Stomach (tissue), 4 donors: ENCODE data around the gene PHRF1.

Experiments
- CTCF ChIP-seq, 7 experiments: fragments of 450-650 bp in 4 of 7; fragments of 200-600 bp in 3 of 7; sonication (generic) in 3 of 7; IDR thresholded peaks; one replicate each; pipeline ENCODE4 v1.5.1; 2016 to 2019; ENCODE audit warnings: antibody characterized with exemption in 7 of 7, control low read depth in 2 of 7, mild to moderate bottlenecking in 1 of 7
- EP300 ChIP-seq: sonication (generic); formaldehyde crosslinking; IDR thresholded peaks from one replicate; pipeline ENCODE4 v1.6.1; 2017; ENCODE audit warnings: antibody characterized with exemption
- POLR2A ChIP-seq, 4 donors: fragments of 450-650 bp; IDR thresholded peaks; one replicate each; pipeline ENCODE4 v1.6.1; 2016; ENCODE audit warnings: antibody characterized with exemption in 4 of 4, control low read depth in 2 of 4, mild to moderate bottlenecking in 1 of 4, moderate library complexity in 1 of 4

DNA sequence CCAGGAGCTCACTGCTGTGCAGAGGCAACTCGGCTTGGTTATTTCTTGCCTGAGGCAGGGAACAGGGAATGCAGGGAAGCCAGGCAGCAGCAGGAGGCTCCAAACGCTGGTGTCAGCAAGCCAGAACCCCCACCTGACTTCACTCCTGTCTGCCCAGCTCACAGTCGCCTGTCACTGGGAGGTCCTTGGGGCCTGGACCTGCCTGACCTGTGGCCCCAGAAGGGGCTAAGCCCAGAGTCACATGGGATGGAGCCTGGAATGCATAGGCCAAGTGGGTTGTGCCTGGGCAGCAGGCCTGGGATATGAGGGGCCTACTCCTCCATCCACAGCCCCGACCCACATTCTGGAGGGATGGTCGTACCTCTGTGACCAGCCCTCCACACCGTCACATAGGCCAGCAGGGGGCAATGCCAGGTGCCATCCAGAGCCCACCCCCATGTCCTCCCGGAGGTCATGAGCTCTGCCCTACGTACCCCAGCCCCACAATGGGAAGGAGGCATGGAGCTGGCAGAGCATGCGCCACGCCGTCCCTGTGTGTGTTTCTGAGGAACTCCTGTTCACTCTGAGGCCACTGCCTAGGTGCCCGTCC lies 10.3 kb upstream of the PHRF1 start:
- peak in 1 of 7 experiments; percentile 5 for TF ChIP-seq CTCF (IDR thresholded peaks at IDR 0.05)
- TF ChIP-seq POLR2A (IDR thresholded peaks at IDR 0.05) = no peak
- no peak for TF ChIP-seq EP300
